ENCODE data around the gene BBS2.
"Not testable (repeated sequence)": the region's sequence is repeated elsewhere in the genome, so short reads cannot be mapped to it uniquely, and the experiment has no call there.

BBS2 gene

GRCh38 chr16:56520251-56520577 lies 390 bp upstream of the BBS2 start:
- DNase-seq: no peak

DNA sequence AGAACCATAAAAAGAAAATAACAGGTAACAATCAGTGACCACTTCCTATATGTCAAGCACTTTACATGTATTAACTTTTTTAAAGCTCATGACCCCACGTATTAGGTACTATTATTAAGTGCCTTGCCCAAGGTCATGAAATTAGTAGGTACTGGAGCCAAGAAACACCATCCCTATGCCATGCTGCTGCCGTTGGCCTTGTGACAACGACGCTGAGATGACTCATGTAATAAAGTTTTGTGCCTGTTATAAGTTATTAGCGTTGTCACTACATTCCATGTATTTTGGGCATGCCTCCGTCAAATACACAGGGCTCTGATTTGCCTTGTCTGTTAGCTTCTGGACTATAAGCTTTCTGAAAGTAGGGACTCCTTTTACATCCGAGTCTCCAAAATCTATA lies 1.4 kb downstream of the BBS2 start:
- DNase-seq: no peak

DNA sequence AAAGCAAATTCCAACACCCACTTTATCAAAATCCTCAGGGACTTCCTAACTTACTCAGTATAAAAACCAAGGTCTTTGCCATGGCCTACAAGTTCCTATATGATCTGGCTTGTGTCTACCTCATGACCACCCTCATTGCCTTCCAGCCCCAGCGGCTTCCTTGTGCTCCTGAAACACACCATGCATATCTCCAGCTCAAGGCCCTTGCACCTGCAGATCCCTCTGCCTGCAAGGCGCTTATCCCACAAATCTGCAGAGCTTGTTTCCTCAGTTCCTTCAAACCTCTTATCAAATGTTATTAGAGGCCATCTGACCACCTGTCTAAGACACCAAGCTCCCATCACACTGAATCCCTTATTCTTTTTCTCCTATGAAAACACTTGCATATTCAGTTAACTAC lies 2.6 kb downstream of the BBS2 start:
- no peak for DNase-seq

DNA sequence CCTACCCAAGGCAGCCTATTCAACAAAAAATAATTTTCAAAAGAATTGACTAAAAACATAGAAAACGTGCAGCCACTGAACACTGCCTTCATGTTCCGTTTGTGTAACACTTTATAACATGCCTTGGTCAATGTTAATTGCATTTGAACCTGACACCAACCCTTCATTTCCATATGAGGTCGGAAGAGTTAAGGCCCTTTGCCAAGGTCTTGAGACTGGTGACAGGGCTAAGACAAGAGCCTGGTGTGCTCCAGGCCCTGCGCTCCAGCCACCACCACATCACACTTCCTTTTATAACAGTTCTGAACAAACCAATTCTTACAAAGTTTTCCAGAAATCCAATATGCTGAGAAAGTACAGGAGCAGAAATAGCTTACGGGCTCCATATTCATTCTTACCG lies 4.2 kb downstream of the BBS2 start:
- DNase-seq: no peak

DNA sequence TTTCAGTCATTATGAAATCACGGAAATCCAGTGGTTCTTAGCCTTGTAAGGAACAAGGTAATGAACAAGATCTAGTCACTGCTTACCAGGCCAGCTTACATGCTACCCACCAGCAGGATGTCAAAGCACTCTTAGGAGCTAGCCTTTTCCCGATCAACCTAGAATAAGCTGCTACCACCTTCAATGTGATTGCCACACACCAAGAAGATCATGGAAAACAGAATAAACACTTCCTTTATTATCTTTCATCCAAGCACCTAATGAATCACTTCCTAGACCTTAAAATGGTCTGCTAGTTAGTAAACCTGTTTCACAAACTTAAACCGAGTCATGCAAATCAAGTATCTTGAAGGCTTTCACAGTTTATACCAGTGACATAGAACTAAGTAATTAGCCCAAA lies 5.0 kb downstream of the BBS2 start:
- DNase-seq: peak in 1 of 2 donors; percentile 22

- peak; percentile 51 to 60 for DNase-seq
Observed at GRCh38 chr16:56513972-56514371, 5.9 kb downstream of the BBS2 start.

GRCh38 chr16:56513091-56513490 lies 6.7 kb downstream of the BBS2 start:
- peak; percentile 52 to 55 for DNase-seq

- DNase-seq: no peak
Observed at GRCh38 chr16:56512025-56512424, 7.8 kb downstream of the BBS2 start.

- DNase-seq: no peak
Observed at GRCh38 chr16:56510544-56510943, 9.3 kb downstream of the BBS2 start.

GRCh38 chr16:56506941-56507340 lies 12.9 kb downstream of the BBS2 start:
- no peak for DNase-seq

GRCh38 chr16:56505181-56505580 lies 14.6 kb downstream of the BBS2 start:
- DNase-seq: no peak

- no peak for DNase-seq
Observed at GRCh38 chr16:56493815-56494214, 26.0 kb downstream of the BBS2 start.

GRCh38 chr16:56493126-56493525 lies 26.7 kb downstream of the BBS2 start:
- no peak for DNase-seq

- DNase-seq: no peak
Observed at GRCh38 chr16:56491657-56492261, 28.1 kb downstream of the BBS2 start.

DNA sequence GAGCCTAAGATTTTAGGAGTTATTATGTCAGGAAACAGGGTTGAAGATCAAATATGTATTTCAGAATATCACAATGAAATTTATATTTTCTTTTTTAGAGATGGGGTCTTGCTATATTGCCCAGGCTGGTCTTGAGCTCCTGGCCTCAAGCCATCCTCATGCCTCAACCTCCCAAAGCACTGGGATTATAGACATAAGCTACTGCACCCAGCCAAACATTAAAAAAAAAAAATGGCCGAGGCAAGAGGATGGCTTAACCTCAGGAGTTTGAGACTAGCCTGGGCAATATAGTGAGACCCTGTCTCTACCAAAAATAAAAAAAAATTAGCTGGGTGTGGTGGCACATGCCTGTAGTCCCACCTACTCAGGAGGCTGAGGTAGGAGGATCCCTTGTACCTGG lies 31.0 kb downstream of the BBS2 start:
- not testable (repeated sequence) for DNase-seq

GRCh38 chr16:56488035-56488434 lies 31.8 kb downstream of the BBS2 start:
- no peak for DNase-seq

DNA sequence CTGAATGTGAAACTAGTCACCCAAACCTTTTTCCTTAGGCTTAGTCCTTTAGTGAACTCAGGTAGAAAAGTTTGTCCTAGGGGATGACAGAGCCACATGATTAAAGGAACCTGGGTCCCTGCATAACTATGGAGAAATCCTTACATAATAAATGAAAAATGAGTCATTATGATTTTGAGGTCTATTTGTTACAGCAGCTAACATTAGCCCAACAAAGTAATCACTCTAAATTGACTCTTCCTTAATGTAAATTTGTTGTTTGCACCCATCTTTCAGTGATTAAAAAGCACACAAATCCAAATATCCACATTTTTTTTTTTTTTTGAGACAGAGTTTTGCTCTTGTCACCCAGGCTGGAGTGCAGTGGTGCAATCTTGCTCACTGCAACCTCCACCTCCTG lies 36.4 kb downstream of the BBS2 start:
- no peak for DNase-seq

GRCh38 chr16:56482683-56483236 lies 37.1 kb downstream of the BBS2 start:
- no peak for DNase-seq

DNA sequence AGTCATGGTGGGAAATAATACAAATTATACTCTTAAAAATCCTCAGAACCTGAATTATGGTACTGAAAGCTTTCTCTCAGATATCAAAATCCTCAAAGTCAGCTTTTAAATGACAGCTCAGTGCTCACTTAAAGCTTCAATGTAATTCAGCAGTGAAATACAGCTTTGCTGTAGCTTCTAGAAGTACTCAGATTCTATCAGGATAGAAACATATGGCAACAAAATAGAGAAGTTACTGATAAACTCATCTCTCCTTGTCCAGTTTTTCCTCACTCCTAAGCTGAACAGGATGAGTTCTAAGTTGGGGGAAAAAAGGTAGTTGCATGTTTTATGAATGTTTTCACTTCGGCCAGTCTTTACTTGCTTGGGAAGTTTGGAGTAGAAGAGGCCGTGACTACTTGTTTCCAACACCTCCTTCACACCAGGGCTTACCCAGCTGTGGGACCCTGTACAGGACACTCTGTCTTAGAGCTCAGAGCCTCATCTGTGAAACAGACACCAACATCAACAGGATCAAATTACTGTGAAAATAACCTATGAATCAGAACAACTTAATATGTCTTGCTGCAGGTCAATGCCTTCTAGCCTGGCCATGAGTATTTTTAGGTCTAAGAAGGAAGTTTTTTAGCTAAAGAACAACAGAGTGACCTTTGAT lies 38.2 kb downstream of the BBS2 start:
- no peak for DNase-seq

DNA sequence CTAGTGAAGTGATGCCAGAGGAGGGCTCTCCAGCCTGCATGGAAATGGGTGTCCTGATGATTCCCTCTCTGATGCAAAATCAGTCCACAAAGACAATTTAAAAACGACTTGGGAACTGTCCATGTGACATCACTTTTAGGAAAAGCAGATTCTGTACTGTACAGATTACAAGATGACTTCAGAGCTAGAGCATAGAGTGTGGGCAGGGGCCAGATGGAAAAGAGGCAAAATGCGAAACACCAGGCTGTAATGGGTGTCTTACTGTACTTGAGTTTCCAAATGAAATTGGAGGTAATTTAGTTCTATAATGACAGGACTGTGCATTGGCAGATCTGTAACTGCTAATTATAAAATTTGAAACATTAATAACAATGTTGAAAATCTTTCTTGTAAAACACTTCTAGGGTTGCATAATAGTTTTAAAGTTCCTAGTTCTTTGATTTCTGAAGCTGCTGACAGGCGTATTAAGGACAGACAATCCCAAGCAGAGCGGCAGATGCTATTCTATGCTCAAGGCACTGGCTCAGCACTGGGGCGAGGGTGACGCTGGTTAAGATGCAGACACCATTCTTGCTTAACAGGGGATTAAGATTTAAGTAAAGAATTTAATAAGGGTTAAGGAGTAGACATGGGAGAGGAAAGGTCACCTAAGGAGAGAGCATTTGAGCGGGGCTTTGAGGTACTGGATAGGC lies 38.9 kb downstream of the BBS2 start:
- DNase-seq: peak; percentile 10 to 26

DNA sequence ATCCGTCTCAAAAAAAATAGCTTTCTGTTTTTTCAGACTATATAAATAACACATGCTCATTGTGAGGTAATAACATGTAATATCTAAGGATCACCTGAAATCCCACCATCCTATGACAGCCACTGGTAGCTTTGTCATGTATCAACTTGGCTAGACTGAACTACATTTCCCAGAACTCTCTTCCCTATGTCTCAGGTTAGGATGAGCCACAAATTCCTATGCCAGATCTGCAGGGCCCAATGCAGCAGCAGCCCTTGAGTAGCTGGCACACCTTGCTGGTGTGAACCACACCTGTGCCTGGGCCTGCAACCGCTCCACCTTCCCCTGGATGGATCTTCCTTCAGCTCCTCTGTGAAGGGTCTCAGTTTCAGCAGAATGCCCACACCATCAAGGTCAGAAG lies 40.4 kb downstream of the BBS2 start:
- no peak for DNase-seq

DNA sequence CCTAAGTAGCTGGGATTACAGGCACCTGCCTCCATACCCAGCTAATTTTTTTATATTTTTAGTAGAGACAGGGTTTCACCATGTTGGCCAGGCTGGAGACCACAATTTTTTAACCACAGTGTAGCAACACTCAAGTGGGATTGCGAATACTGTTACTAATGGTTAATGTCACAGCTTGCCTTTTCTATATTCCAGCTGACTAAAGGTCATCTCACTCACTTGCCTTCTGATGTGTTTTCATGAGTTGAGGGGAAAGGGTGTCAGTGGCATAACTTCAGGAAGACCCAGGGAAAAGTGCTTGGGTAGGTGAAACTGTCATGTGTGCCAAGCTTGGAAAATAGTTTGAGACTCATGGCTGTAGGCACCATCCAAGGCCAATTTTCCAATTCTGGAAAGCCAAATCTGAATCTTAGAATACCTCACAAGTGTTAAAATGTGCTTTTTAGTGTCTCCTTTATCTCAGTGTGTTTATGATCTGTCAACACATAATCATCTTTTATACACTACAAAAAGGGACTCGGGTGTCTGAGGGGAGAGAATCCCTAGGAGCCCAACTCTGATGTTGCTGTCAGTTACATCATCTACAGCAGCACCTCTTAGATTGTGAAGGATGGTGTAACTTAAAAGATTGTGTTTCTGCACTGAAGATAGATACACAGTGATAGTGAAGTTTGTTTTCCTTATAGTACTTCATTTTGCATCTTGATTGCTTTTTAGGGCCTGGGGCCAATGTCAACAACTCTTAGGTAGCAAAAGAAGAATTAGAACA lies 41.4 kb downstream of the BBS2 start:
- peak; percentile 18 to 60 for DNase-seq

- peak; percentile 52 to 78 for DNase-seq
Observed at GRCh38 chr16:56477096-56477878, 42.5 kb downstream of the BBS2 start.

Data from inflammatory macrophage treated with lipopolysaccharide for 1 hour (primary cell).